Amygdala (tissue), 56 donors: ENCODE measurements around the gene SCG5.
A peak's percentile ranks its signal among the peaks of the same experiment; 100 is the strongest.

Source experiments
- DNase-seq, 56 donors: peaks; one replicate each; lab custom pipeline; 2025; lab: John Stamatoyannopoulos, UW

SCG5 gene

GRCh38 chr15:32688151-32688639 is 46.7 kb downstream of the SCG5 start:
- DNase-seq: no peak

GRCh38 chr15:32690941-32691688 is 49.6 kb downstream of the SCG5 start:
- no peak for DNase-seq

GRCh38 chr15:32691689-32692038 is 50.2 kb downstream of the SCG5 start:
- peak in 4 of 56 donors; percentile 11 to 21 (median 18) for DNase-seq

- no peak for DNase-seq
Measured at GRCh38 chr15:32692286-32692685, 50.8 kb downstream of the SCG5 start.

- DNase-seq: no peak
Measured at GRCh38 chr15:32694222-32694983, 52.9 kb downstream of the SCG5 start.

- no peak for DNase-seq
Measured at GRCh38 chr15:32698773-32699390, 57.4 kb downstream of the SCG5 start.

- DNase-seq: no peak
Measured at GRCh38 chr15:32700501-32701150, 59.1 kb downstream of the SCG5 start.

GRCh38 chr15:32701863-32702262 is 60.4 kb downstream of the SCG5 start:
- DNase-seq: no peak

GRCh38 chr15:32704395-32704981 is 63.0 kb downstream of the SCG5 start:
- no peak for DNase-seq

GRCh38 chr15:32705446-32705845 is 63.9 kb downstream of the SCG5 start:
- DNase-seq: no peak

- no peak for DNase-seq
Measured at GRCh38 chr15:32706704-32707103, 65.2 kb downstream of the SCG5 start.

GRCh38 chr15:32707436-32707835 is 65.9 kb downstream of the SCG5 start:
- no peak for DNase-seq

- no peak for DNase-seq
Measured at GRCh38 chr15:32709295-32710033, 68.0 kb downstream of the SCG5 start.

GRCh38 chr15:32715276-32715675 is 73.8 kb downstream of the SCG5 start:
- DNase-seq: no peak

- no peak for DNase-seq
Measured at GRCh38 chr15:32716216-32716914, 74.9 kb downstream of the SCG5 start.

GRCh38 chr15:32716915-32717425 is 75.5 kb downstream of the SCG5 start:
- DNase-seq: peak in 2 of 56 donors; percentile 35 to 43

- peak in 33 of 56 donors; percentile 5 to 69 (median 29) for DNase-seq
Measured at GRCh38 chr15:32717426-32718226, 76.1 kb downstream of the SCG5 start, which contains the start of gene GREM1. GREM1 (plus strand) TSS chr15:32718004; CDS start chr15:32730691, 12,687 bp downstream.
